ENCODE data around the gene C10orf71.

- TF ChIP-seq TCF12 (IDR thresholded peaks at IDR 0.05) = no peak
- TF ChIP-seq, protein P1, sequence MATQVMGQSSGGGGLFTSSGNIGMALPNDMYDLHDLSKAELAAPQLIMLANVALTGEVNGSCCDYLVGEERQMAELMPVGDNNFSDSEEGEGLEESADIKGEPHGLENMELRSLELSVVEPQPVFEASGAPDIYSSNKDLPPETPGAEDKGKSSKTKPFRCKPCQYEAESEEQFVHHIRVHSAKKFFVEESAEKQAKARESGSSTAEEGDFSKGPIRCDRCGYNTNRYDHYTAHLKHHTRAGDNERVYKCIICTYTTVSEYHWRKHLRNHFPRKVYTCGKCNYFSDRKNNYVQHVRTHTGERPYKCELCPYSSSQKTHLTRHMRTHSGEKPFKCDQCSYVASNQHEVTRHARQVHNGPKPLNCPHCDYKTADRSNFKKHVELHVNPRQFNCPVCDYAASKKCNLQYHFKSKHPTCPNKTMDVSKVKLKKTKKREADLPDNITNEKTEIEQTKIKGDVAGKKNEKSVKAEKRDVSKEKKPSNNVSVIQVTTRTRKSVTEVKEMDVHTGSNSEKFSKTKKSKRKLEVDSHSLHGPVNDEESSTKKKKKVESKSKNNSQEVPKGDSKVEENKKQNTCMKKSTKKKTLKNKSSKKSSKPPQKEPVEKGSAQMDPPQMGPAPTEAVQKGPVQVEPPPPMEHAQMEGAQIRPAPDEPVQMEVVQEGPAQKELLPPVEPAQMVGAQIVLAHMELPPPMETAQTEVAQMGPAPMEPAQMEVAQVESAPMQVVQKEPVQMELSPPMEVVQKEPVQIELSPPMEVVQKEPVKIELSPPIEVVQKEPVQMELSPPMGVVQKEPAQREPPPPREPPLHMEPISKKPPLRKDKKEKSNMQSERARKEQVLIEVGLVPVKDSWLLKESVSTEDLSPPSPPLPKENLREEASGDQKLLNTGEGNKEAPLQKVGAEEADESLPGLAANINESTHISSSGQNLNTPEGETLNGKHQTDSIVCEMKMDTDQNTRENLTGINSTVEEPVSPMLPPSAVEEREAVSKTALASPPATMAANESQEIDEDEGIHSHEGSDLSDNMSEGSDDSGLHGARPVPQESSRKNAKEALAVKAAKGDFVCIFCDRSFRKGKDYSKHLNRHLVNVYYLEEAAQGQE (IDR thresholded peaks at IDR 0.05; ENCODE audit: low read depth, low read length) = no peak
These were observed 30.8 kb upstream of the C10orf71 start for GRCh38 chr10:49268185-49268584.

Data from SK-N-SH (cell line).